ENCODE results near the gene EFNA4.

GRCh38 chr1:155110381-155110780 lies 46.8 kb downstream of the EFNA4 start:
- TF ChIP-seq YY1 (tag by site-specific recombination; IDR thresholded peaks at IDR 0.05): no peak
- no peak for TF ChIP-seq KLF7 (tag by site-specific recombination; IDR thresholded peaks at IDR 0.05; ENCODE audit: borderline replicate concordance)
